Heart right ventricle (tissue), 16 donors: ENCODE data around the gene CD209. TPM values are rescaled to one million over a fixed set of nuclear protein-coding genes. Genes with fewer than 3 reads are reported as not detected.

Source experiments
- ATAC-seq, 8 donors: fragments of 200-7000 bp; cut with Tn5 transposase; one replicate each; pipeline ENCODE4 v1.9.1; 2020; ENCODE audit warnings: mild to moderate bottlenecking in 8 of 8, moderate library complexity in 8 of 8, moderate number of reproducible peaks in 1 of 8
- DNase-seq, 2 donors: peaks; one replicate each; pipeline ENCODE4 v3.0.0-alpha.2; 2020
- H3K27ac ChIP-seq, 10 donors: fragments of 200-600 bp; sonication (generic) in 2 of 10; one replicate each; pipeline versions ENCODE4 v1.5.0 to v1.8.0; 2020 to 2022; ENCODE audit warnings: mild to moderate bottlenecking in 3 of 10
- H3K27me3 ChIP-seq, 7 donors: fragments of 200-600 bp; one replicate each; pipeline ENCODE4 v1.8.0; 2021 to 2022; ENCODE audit warnings: mild to moderate bottlenecking in 2 of 7
- H3K36me3 ChIP-seq, 9 donors: fragments of 200-600 bp; sonication (generic) in 1 of 9; one replicate each; pipeline versions ENCODE4 v1.5.0 to v1.8.0; 2020 to 2022; ENCODE audit warnings: mild to moderate bottlenecking in 2 of 9
- H3K4me1 ChIP-seq, 9 donors: fragments of 200-600 bp; sonication (generic) in 1 of 9; one replicate each; pipeline versions ENCODE4 v1.5.0 to v1.8.0; 2020 to 2022; ENCODE audit warnings: mild to moderate bottlenecking in 4 of 9
- H3K4me3 ChIP-seq, 10 donors: fragments of 200-600 bp; sonication (generic) in 2 of 10; one replicate each; pipeline versions ENCODE4 v1.5.0 to v1.8.0; 2020 to 2022; ENCODE audit warnings: mild to moderate bottlenecking in 7 of 10, moderate library complexity in 2 of 10
- H3K9me3 ChIP-seq, 11 donors: fragments of 200-600 bp in 10 of 11; sonication (generic) in 2 of 11; one replicate each; pipeline versions ENCODE4 v1.5.0 to v1.8.0; 2013 to 2022; ENCODE audit warnings: mild to moderate bottlenecking in 2 of 11, control low read depth in 1 of 11, moderate library complexity in 1 of 11
- CTCF ChIP-seq, 9 donors: fragments of 200-600 bp; sonication (generic) in 2 of 9; IDR thresholded peaks; one replicate each; pipeline versions ENCODE4 v1.5.0 to v1.8.0; 2021 to 2022; ENCODE audit warnings: antibody characterized with exemption in 9 of 9, mild to moderate bottlenecking in 5 of 9, moderate library complexity in 1 of 9
- WGBS, 2 donors: extraction: QIAGEN DNeasy Blood & Tissue Kit; methylation state at CpG; one replicate each; pipeline ENCODE4 v1.1.7; 2013; ENCODE audit warnings: inconsistent platforms in 1 of 2; 5-methylcytosine and 5-hydroxymethylcytosine counted together
- intact Hi-C, 10 donors: fragments of 100-400 bp; cut with DNase I; formaldehyde crosslinking; loops; one replicate each; pipeline versions ENCODE4 v1.11.1 to v1.14.2; 2022
- polyA plus RNA-seq, 2 donors: library from polyadenylated mRNA; stranded (reverse); fragments of 200-250 nt; gene quantifications; one replicate each; pipeline ENCODE4 v1.2.3, GENCODE V29; 2013
- total RNA-seq, 10 donors: library from RNA; stranded (reverse); fragmentation: NEBNext Ultra II Directional in 3 of 10; extraction: Animal tissue kit (Norgen Biotek cat#: 25700) in 3 of 10; gene quantifications; one replicate each; pipeline versions ENCODE4 v1.2.1 to v1.2.4, GENCODE V29; 2021 to 2023
- donor health status: Arrhythmogenic right ventricular cardiomyopathy.
- donor health status: ischemic (EF 13 %, LVEDD 7.1; RV severe dilation, severe dysfunction).
- donor health status: healthy with polysubstance abuse.
- donor health status: DM: no; HTN: yes; CAD: no.
- donor health status: DM: no; HTN: no; CAD: no.
- donor health status: ischemic (EF 25% LVEDD 6.9; RV normal size, moderate dysfunction).
- donor health status: ischemic (EF 25% LVEDD 5.7; RV mildly dilated, moderate dysfunction).
- donor health status: healthy.
- donor health status: DM: yes; HTN: yes; CAD: no.
- donor health status: Ischemic cardiomyopathy.
- donor health status: ischemic (EF 35%, LVEDD 5.7; RV mildly dilated, moderate dysfunction).
- donor health status: nonischemic (EF 11% LVEDD 7.7; RV severe dilation, severe dysfunction).
- donor health status: DM: yes; HTN: yes; CAD: no.
- donor health status: PGD.
- donor health status: ischemic (EF 29% LVEDD 5.4; RV normal size, mild dysfunction).
- donor health status: nonischemic (EF 23%, LVEDD 6.1; RV moderate dilation, normal function).

Gene CD209
- total and polyA plus RNA-seq, 12 donors: 0.54 to 29.6 (median 3.8) TPM

- Histone ChIP-seq H3K27me3 (peaks cover 9 to 53% (median 41%) of the 10 kb centered on the region in 7 donors), H3K4me1 (peaks cover 0 to 14% (median 0%) of the 10 kb centered on the region in 9 donors), H3K9me3 (peaks cover 0 to 6% (median 0%) of the 10 kb centered on the region in 11 donors), H3K27ac (no peak overlapping the region), H3K36me3 (no peaks in the 10 kb centered on the region), H3K4me3 (no peak overlapping the region)
- 20 to 26% methylated on average over 7 of the region's 7 CpGs for WGBS, 2 donors
- no peak for DNase-seq
- intact Hi-C loops: loop anchor here in 4 of 10 donors (10.0 kb wide), 5 partner anchors 97 to 437 kb away; partner anchors contain the start of gene TRAPPC5 (in 1 of the 4)
- no peak for TF ChIP-seq CTCF (IDR thresholded peaks at IDR 0.05)
- no peak for ATAC-seq
Measured at GRCh38 chr19:7792281-7792680, 44.9 kb upstream of the CD209 start.

GRCh38 chr19:7790416-7790815 is 43.1 kb upstream of the CD209 start:
- DNase-seq (no peak), ATAC-seq (no peak)
- H3K4me1 ChIP-seq: peaks cover 0 to 14% (median 0%) of the 10 kb centered on the region in 9 donors
- intact Hi-C loops: loop anchor here in 4 of 10 donors (10.0 kb wide), 5 partner anchors 96 to 436 kb away; partner anchors contain the start of gene TRAPPC5 (in 1 of the 4)
- no peak for TF ChIP-seq CTCF (IDR thresholded peaks at IDR 0.05)
- H3K27me3 ChIP-seq: peaks cover 9 to 65% (median 46%) of the 10 kb centered on the region in 7 donors
- WGBS, 2 donors: 84 to 86% methylated on average over 14 of the region's 14 CpGs
- no peaks in the 10 kb centered on the region for H3K36me3 ChIP-seq
- H3K4me3 ChIP-seq: no peak overlapping the region
- no peak overlapping the region for H3K27ac ChIP-seq
- peaks cover 0 to 7% (median 0%) of the 10 kb centered on the region in 11 donors for H3K9me3 ChIP-seq

GRCh38 chr19:7789447-7789846 is 42.1 kb upstream of the CD209 start:
- ATAC-seq (peak in 1 of 8 donors; percentile 28), DNase-seq (no peak)
- Histone ChIP-seq H3K4me3 (peak overlapping the region in 1 of 10 donors; percentile 37), H3K27ac (no peak overlapping the region), H3K9me3 (peaks cover 0 to 16% (median 0%) of the 10 kb centered on the region in 11 donors), H3K27me3 (peaks cover 9 to 72% (median 49%) of the 10 kb centered on the region in 7 donors), H3K36me3 (no peaks in the 10 kb centered on the region), H3K4me1 (peaks cover 0 to 14% (median 0%) of the 10 kb centered on the region in 9 donors)
- no peak for TF ChIP-seq CTCF (IDR thresholded peaks at IDR 0.05)
- WGBS, 2 donors: 6 to 7% methylated on average over 31 of the region's 31 CpGs
- intact Hi-C loops: loop anchor here in 1 of 10 donors (10.0 kb wide), 1 partner anchor 205 kb away; no protein-coding TSS in a partner anchor

- peaks cover 0 to 14% (median 0%) of the 10 kb centered on the region in 11 donors for H3K9me3 ChIP-seq
- ATAC-seq (peak in 1 of 8 donors; percentile 8), DNase-seq (no peak)
- H3K36me3 ChIP-seq: no peaks in the 10 kb centered on the region
- H3K27ac ChIP-seq: no peak overlapping the region
- H3K27me3 ChIP-seq: peaks cover 9 to 77% (median 53%) of the 10 kb centered on the region in 7 donors
- peak overlapping the region in 3 of 10 donors; percentile 2 to 37 (median 7) for H3K4me3 ChIP-seq
- no peak for TF ChIP-seq CTCF (IDR thresholded peaks at IDR 0.05)
- intact Hi-C loops: loop anchor here in 1 of 10 donors (10.0 kb wide), 1 partner anchor 204 kb away; no protein-coding TSS in a partner anchor
- peaks cover 0 to 19% (median 0%) of the 10 kb centered on the region in 9 donors for H3K4me1 ChIP-seq
- WGBS, 2 donors: 0 to 1% methylated on average over 23 of the region's 23 CpGs
Measured at GRCh38 chr19:7788933-7789323, 41.6 kb upstream of the CD209 start.
